Activated T-cell treated with anti-CD3 and anti-CD28 coated beads for 24 hours (primary cell): ENCODE data around the gene TVP23A.
"Not testable (repeated sequence)": the region's sequence is repeated elsewhere in the genome, so short reads cannot be mapped to it uniquely, and the experiment has no call there.

ENCODE experiments used
- DNase-seq: peaks from one replicate; pipeline ENCODE4 v3.0.0-alpha.2; 2020; ENCODE audit warnings: low read depth

The TVP23A gene

GRCh38 chr16:10835281-10835931 lies 16.8 kb upstream of the TVP23A start:
- no peak for DNase-seq

DNA sequence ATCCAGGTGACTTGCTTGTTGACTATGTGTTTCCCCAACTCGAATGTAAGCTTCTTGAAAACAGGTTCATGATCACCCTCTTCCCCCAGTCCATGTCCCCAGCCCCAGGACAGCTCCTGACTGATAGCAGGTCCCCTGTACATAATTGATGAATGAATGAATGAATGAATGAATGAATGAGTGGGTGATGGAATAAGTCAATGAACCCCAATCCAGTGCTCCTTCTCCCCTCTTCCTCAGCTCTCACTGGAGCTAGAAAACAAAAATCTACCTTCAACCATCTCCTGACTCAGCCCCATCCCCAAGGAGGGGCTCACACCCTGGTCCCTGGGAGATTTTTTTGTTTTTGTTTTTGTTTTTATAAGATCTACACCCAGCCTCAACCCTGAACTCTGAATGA lies 16.2 kb upstream of the TVP23A start:
- DNase-seq: no peak

GRCh38 chr16:10834130-10834529 lies 15.5 kb upstream of the TVP23A start:
- no peak for DNase-seq

GRCh38 chr16:10833271-10833670 lies 14.7 kb upstream of the TVP23A start:
- DNase-seq: no peak

- DNase-seq: no peak
Observed at GRCh38 chr16:10831894-10832886, 13.6 kb upstream of the TVP23A start.

DNA sequence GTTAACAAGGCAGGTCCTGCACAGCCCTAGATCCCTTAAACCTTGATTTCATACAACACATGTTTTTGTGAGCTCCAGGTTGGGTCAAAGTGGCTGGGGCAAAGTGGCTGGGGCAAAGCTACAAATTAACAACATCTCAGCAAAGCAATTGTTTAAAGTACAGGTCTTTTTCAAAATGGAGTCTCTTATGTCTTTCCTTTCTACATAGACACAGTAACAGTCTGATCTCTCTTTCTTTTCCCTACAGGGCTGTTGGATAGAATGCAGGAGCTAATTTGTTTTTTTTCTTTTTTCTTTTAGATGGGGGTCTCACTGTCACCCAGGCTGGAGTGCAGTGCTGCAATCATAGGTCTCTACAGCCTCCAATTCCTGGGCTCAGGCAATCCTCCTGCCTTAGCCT lies 11.6 kb upstream of the TVP23A start:
- DNase-seq: not testable (repeated sequence)

GRCh38 chr16:10829390-10830098 lies 10.9 kb upstream of the TVP23A start:
- not testable (repeated sequence) for DNase-seq

- DNase-seq: no peak
Observed at GRCh38 chr16:10828851-10829366, 10.3 kb upstream of the TVP23A start.

DNA sequence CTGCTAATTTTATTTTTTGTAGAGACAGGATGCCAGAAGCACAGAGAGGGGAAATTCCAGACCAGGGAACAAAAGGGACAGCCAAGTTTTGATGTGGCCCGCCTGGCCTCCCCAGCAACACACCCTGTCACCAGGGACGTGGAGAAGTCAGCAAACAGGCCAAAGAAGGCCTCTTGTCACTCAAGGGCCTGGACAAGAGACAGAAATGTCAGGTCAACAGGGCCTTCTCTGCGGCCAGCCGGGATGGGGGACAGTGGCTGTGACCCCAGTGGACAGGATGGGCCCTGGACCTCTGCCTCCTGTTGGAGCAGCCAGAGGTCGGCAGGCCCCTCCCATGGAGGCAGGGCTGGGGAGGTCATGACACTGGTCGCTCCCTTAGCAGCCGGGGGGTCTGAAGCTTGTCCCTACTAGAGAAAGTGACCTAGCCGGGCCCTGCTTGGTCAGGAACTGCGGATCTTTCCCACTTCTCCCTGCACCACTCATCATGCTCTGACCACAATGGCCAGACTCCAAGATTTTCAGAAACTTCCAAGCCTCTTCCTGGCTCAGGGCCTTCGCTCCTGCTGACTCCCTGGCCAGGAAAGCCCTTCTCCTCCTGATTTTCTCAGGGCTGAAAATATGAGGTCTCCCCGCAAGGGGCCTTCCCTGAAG lies 9.2 kb upstream of the TVP23A start:
- DNase-seq: no peak

DNA sequence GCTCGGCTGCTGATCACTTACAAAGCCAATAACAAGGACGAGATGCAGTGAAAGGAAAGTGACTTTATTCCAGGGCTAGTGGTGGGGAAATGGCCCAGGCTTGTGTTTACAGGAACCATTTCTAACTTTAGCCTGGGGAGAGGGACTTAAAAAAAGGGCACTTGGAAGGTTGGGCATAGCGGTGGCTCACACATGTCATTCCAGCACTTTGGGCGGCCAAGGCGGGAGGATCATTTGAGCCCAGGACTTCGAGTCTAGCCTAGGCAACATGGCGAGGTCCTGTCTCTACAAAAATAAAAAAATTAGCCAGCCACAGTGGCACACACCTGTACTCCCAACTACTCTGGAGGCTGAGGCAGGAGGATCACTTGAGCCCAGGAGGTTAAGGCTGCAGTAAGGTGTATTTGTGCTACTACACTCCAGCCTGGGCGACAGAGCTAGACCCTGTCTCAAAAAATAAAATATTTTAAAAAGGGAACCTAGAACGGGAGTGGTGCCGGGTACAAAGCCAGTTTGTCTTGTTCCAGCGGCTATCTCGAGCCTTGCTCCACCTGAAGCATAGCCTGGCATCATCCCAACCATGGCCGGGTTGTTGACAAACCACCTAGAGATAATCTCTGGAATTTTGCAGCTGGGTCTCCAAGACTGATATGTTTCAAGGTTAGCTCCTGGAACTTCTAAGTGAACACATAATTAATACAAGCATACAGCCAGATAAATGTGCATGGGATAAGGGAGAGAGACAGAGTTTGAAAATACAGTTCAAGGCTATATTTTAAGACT lies 5.7 kb upstream of the TVP23A start:
- no peak for DNase-seq

DNA sequence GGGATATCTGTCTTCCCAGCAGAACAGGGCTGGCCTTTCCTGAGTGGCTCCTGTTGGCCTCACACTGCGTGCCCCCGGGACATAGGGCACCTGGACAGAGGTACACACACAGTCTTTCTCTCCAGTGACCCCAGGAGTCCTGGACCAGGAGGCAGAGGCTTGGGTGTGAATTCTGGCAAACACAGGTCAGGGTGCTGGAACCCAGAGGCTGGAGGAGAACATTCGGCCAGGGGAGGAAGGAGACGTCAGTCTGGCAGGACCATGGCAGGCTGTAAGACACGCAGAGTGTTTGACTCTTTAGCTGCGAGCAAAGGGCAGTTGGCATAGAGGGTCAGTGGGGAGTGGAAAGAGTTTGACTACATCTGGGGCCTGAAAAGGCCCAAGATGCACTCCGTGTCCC lies 4.1 kb upstream of the TVP23A start:
- DNase-seq: no peak

GRCh38 chr16:10820546-10820945 lies 2.0 kb upstream of the TVP23A start:
- no peak for DNase-seq

DNA sequence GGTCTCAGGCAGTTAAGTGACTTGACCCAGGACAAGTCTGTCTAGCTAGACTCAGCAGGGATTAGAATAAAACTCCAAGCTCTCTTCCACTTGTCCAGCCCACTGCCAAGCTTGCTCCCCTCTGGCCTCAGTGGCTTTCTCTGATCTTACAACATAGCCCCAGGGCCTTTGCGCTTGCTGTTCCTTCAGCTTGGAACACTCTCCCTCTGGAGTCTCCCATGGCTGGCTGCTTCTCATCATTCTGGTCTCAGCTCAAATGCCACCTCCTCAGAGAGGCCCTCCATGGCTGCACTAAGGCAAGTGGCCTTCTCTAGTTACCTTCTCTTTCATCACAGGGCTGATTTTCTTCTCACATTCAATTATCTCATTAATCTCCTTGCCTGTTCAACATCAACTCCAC lies 1.1 kb downstream of the TVP23A start:
- no peak for DNase-seq

- DNase-seq: no peak
Observed at GRCh38 chr16:10813099-10813455, 5.5 kb downstream of the TVP23A start.

DNA sequence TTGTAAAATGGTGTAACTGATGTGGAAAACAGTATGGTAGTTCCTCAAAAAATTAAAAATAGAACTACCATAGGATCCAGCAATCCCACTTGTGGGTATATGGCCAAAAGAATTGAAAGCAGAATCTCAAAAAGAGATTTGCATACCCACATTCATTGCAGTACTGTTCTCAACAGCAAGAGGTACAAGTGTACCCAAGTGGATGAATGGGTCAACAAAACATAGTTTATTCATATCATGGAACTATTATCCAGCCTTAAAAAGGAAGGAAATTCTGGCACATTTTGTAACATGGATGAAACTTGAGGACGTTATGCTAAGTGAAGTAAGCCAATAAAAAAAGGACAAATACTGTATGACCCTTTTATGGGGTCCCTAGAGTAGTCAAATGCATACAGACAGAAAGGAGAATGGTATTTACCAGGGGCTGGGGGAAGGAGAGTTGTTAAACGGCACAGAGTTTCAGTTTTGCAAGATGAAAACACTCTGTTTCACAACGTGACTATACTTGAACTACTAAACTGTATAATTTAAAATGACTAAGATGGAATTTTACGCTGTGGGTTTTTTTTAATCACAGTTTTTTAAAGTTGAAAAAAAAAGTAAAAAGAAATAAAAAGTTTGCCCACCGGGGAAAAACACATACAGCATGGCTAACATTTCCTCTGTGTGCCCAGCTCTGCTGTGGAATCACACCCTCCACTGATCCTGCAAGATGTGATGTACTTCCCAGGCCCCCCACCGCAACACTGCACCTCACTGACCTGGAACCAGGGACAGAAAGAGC lies 6.1 kb downstream of the TVP23A start:
- no peak for DNase-seq

- no peak for DNase-seq
Observed at GRCh38 chr16:10809706-10810105, 8.9 kb downstream of the TVP23A start.

DNA sequence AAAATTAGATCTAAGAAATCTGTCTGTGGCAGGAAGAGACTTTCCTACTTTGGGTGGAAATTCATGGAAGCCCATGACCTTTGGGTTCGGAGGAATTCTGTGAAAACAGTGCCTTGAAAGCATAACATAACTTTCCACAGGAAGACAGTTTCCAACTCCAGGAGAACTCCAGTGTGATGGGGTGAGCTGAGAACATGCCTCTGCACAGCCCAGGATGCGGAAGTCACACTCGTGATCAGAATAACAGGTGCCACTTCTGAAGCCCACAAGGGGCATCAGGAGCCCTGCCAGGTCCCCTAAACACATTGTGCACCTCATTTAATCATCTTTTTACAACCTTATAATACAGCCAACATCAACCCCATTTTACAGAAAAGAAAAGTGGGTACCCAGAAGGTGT lies 9.7 kb downstream of the TVP23A start:
- DNase-seq: no peak

GRCh38 chr16:10808218-10808617 lies 10.4 kb downstream of the TVP23A start:
- no peak for DNase-seq

- no peak for DNase-seq
Observed at GRCh38 chr16:10806698-10807097, 11.9 kb downstream of the TVP23A start.

GRCh38 chr16:10805334-10805733 lies 13.3 kb downstream of the TVP23A start:
- DNase-seq: no peak
